GM08714 (cell line): Measurements from ENCODE around the gene TMEM38A.
"Not testable (repeated sequence)": the region's sequence is repeated elsewhere in the genome, so short reads cannot be mapped to it uniquely, and the experiment has no call there.

Source experiments
- H3K4me3 ChIP-seq: fragments of 200-500 bp; sonication (Bioruptor generic); 2 replicates; pipeline ENCODE4 v1.5.1; 2014; ENCODE audit warnings: mild to moderate bottlenecking, low read length, inconsistent platforms
- ZNF274 ChIP-seq: IDR thresholded peaks from 2 replicates; pipeline ENCODE4 v1.6.1; 2012; ENCODE audit warnings: mild to moderate bottlenecking, low read depth, low read length

TMEM38A gene

DNA sequence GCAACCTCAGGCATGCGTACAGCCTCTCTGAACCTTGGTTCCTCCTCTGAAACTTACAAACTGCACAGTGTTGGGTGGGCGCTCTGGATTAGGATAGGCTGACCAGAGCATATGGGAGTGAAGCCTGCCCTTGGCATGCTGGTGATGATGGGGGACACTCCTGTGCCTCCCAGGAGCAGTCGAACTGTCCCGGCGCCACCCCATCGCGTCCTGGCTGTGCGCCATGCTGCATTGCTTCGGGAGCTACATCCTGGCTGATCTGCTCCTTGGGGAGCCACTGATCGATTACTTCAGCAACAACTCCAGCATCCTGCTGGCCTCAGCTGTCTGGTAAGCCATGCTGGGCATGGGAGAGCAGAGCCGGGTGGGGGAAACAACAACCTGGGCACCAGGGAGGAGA, 18.9 kb downstream of the TMEM38A start:
- H3K4me3 ChIP-seq = no peak overlapping the region
- TF ChIP-seq ZNF274 = no peak

DNA sequence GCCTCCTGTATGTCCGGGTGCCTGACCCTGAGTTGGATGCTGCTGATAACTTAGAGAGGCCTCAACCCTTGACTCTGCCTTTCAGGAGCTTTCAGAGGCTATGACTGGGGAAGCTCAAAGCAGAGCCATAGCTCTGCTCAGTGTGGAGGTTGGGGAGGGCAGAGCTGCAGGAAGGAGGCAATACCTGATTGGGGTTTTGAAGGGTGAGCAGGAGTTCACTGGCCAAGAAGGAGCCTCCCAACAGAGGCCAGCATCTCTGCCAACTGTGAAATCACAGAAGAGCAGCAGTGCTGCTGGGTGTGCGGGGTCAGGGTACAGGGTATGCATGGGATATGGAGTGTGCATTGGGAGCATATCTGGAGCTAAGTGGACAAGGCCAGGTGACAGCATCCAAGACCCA, 21.6 kb downstream of the TMEM38A start:
- TF ChIP-seq ZNF274 = no peak
- no peak overlapping the region for H3K4me3 ChIP-seq

DNA sequence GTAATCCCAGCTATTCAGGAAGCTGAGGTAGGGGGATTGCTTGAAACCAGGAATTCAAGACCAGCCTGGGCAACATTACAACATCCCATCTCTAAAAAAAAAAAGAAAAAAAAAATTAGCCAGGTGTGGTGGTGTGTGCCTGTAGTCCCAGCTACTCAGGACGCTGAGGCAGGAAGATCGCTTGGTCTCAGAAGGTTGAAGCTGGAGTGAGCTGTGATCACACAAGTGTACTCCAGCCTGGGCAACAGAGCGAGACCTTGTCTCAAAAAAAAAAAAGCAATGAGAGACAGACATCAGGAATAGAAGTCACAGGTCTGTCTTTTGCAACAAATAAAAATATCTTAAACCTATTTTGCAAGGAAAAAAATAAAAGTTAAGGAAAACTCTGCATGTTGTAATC, 23.3 kb downstream of the TMEM38A start:
- TF ChIP-seq ZNF274 = no peak
- no peak overlapping the region for H3K4me3 ChIP-seq

DNA sequence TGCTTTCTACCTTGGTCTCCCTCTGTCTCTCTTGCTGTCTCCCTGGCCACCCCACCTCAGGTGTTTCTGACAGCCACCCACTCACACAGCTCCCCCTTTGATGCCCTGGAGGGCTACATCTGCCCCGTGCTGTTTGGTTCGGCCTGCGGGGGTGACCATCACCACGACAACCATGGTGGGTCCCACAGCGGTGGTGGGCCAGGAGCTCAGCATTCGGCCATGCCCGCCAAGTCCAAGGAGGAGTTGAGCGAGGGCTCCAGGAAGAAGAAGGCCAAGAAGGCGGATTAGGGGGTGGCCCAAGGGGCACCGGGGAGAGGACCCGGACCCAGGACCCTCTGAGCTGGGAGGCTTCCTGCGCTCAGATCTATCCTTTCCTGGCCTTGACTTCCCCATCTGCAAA, 27.1 kb downstream of the TMEM38A start:
- no peak for TF ChIP-seq ZNF274

DNA sequence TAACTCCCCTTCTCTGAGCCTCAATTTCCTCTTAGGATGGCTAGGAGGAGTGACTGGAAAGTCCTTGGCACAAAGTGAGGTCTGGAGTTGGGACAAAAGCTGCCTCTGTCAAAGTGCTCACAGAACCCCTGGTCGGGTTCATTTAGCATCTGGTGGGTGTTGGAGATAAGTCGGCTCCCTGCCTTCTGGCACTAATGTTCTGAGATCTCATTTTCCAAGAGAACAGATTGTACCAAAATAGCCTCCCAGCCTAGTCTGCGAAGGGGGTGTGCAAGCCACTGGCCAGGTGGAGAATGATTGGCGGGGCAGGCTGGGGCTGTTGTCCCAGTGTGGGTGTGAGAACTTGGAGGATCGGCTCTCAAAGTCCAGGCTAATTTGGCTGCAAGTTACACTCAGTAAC, 38.0 kb downstream of the TMEM38A start:
- H3K4me3 ChIP-seq = no peak overlapping the region
- TF ChIP-seq ZNF274 = no peak

More for the DNA sequence above, 27.1 kb downstream of the TMEM38A start:
- H3K4me3 ChIP-seq = no peak overlapping the region

DNA sequence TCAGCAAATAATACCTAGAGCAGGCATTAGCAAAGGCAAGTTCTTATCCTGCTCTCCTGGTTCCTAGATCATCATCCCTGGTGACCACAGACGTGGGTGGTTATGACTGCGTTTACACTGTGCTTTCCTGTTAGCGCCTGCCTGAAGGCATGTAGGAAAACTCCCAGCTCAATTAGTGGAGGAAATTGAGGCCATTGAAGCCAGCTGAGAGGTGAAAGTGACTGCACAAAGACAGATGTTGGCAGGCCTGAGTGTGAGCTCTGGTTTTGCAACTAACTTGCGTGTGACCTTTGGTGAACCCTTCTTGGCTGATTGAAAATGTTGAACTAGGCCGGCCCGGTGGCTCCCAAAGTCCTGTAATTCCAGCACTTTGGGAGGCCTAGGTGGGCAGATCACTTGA, 41.2 kb downstream of the TMEM38A start:
- TF ChIP-seq ZNF274 = no peak
- H3K4me3 ChIP-seq = no peak overlapping the region

DNA sequence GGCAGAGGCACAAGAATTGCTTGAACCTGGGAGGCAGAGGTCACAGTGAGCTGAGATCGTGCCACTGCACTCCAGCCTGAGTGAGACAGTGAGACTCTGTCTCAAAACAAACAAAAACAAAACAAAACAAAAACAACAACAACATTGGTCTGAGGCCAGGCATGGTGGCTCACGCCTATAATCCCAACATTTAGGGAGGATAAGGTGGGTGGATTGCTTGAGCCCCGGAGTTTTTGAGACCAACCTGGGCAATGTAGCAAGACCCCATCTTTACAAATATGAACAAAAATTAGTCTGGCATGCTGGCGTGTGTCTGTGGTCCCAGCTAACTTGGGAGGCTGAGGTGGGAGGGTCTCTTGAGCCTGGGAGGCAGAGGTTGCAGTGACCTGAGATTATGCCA, 42.7 kb downstream of the TMEM38A start:
- TF ChIP-seq ZNF274 = no peak

DNA sequence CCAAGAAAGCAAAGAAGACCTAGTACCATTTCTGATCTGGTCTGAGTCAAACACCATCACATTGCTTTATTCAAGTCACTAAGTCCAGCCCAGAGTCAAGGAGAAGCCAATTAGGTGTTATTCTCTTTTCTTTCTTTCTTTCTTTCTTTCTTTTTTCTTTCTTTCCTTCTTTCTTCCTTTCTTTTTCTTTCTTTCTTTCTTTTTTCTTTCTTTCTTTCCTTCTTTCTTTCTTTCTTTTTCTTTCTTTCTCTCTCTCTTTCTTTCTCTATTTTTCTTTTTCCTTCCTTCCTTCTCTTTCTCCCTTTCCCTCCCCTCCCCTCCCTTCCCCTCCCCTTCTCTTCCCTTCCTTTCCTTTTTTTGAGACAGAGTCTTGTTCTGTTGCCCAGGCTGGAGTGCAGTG, 49.9 kb downstream of the TMEM38A start:
- not testable (repeated sequence) for H3K4me3 ChIP-seq

More for the DNA sequence above, 42.7 kb downstream of the TMEM38A start:
- no peak overlapping the region for H3K4me3 ChIP-seq

DNA sequence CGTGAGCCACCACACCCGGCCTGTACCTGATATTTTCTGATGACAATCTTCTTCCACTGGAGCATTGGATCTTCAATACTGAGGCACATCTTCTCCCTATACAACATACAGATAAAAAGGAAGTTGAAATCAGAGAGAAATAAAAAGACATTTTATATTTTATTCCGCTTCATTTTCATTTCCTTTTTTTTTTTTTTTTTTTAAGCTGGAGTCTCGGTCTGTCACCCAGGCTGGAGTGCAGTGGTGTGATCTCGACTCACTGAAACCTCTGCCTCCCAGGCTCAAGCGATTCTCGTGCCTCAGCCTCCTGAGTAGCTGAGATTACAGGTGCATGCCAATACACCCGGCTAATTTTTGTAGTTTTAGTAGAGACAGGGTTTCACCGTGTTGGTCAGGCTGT, 51.4 kb downstream of the TMEM38A start:
- H3K4me3 ChIP-seq = not testable (repeated sequence)

DNA sequence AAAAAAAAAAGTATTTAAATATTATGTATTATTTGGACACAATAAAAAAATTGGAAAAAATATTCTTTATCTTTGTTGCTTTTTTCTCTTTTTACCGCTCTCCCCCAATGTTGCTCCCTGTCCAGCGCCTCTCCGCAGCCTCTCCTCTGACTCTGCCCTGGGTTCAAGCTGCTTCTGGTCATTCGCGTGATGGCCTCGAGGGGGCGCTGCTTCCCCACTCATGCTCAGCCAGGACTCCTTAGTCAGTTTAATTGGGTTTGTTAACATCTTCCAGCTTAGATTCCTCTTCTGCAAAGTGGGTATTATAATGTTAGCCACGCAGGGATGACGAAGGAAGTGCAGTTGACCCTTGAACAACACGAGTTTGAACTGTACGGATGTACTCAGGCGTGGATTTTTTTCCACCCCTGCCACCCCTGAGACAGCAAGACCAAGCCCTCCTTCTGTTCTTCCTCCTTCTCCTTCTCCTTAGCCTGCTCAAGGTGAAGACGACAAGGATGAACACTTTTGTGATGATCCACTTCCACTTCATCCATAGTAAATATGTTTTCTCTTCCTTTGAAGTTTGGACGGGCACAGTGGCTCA, 53.9 kb downstream of the TMEM38A start:
- no peak overlapping the region for H3K4me3 ChIP-seq
- no peak for TF ChIP-seq ZNF274

DNA sequence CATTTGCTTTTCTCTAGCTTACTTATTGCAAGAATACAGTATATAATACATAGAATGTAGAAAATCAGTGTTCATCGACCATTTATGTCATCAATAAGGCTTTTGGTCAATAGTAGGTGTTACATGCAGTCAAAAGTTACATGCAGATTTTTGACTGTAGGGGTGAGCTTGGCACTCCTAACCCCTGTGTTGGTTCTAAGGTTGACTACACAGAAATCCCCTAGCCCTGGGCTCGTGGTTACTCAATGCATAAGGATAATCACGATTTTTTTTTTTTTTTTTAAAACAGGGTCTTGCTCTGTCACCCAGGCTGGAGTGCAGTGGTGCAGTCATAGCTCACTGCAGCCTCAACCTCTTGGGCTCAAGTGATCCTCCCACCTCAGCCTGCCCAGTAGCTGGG, 54.7 kb downstream of the TMEM38A start:
- TF ChIP-seq ZNF274 = no peak
- H3K4me3 ChIP-seq = no peak overlapping the region

DNA sequence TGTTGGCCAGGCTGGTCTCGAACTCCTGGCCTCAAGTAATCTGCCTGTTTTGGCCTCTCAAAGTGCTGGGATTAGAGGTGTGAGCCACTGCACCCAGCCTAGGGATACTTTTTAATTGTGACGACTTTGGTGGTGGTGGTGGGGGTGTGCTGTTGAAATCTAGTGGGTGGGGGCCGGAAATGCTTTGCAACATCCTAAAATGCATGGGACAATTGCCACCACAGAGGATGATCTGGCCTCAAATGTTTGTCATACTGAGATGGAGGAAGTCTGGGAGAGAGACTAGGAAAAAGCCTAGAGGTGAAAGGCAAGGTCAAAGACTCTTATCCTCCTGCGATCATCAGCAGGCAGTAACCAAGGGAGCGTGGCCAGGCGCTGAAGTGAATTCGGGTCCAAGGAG, 60.1 kb downstream of the TMEM38A start:
- no peak for TF ChIP-seq ZNF274
- H3K4me3 ChIP-seq = no peak overlapping the region

DNA sequence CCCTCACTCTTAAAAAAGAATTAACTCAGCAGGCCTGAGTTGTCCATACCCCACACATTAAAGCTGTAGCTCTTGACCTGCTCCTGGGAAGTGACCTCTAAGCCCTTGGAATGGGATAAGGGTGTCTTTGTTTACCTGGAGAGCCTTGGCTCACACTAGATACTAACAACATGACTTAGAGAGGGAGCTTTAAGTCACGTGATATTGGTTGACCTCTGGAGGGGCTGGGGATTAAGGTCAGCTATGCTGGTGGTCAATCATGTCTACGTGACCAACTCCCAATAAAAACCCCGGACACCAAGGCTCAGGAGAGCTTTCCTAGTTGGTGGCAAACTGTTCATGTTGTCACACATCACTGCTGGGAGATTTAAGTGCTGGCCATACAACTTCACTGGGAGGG, 61.7 kb downstream of the TMEM38A start:
- TF ChIP-seq ZNF274 = no peak
- no peak overlapping the region for H3K4me3 ChIP-seq

DNA sequence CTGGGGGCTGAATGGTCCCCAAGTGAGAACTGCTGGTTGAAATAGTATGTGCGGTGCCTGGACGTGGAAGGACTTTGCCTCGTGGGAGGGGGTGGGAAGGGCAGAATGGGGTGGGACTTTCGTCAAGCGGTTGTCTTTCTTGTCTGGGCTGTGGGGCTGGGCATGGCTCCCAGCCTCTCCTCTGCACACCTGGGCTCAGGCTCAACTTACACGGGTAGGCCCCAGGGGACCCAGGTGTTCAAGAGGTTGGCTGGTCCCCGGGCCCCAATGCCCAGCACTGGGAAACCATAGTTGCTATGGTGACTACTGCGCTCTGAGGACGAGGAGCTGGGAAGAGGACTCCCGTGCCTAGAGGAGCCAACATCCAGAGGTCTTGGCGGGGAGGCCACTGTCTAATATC, 66.0 kb downstream of the TMEM38A start:
- no peak for TF ChIP-seq ZNF274
- H3K4me3 ChIP-seq = no peak overlapping the region

DNA sequence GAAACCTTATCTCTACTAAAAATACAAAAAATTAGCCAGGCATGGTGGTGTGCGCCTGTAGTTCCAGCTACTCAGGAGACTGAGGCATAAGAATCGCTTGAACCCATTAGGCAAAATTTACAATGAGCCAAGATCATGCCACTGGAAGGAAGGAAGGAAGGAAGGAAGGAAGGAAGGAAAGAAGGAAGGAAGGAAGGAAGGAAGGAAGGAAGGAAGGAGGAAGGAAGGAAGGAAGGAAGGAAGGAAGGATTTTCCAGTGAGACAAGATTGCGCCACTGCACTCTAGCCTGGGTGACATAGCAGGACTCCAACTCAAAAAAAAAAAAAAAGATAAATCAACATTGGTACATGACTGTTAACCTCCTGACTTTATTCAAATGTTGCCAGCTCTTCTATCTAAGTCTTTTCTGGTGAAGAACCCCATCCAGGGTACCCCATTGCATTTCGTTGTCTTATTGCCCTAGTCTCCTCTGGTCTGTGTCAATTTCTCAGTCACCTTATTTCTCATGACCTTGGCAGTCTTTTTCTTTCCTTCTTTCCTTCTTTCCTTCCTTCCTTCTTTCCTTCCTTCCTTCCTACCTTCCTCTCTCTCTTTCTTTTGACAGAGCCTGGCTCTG, 74.8 kb downstream of the TMEM38A start:
- not testable (repeated sequence) for H3K4me3 ChIP-seq

DNA sequence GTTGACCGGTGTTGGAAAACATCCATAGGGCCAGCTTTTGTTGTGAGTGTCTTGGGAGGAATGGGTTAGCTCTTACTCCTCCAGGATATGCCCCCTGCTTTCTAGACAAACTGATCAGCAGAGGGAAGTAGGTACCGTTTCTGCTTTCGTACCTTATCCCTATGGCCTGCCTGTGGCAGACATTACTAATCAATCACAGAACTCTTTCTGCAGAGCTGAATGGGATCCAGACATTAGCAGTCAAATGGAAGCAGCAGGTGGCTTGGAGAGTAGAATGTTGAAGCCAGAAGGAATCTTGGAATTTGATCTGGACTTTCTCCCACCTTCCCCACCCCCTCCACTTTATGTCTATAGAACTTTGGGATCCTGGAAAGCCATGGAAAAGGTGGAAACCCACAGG, 75.8 kb downstream of the TMEM38A start:
- TF ChIP-seq ZNF274 = no peak
- H3K4me3 ChIP-seq = no peak overlapping the region
